ENCODE measurements around the gene DDB1.

DNA sequence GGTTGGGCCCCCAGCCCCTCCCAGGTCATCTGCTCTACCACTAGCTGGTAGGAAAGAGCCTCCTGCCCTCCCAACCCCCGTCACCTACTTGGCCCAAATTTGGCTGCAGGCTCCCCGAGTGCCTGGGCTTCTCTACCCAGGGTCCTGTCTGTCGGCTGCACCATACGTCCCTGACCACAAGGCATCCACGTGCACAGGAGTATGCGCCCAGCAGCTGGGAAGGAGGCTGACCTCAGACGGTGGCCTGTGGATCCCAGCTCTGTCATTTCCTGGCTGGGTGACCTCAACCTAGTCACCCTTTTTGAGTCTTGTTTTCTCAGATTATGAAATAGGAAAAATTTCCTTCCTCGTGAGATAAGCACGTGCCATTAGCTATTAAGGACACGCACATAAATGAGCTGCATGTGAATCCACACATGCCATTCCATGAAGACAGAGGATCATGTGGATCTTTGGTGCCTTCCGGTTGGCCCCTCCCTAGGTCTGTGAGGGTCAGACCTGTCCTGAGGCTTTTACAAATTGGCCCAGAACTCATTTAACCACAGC is 15.1 kb upstream of the DDB1 start:
- TF ChIP-seq, protein P1, sequence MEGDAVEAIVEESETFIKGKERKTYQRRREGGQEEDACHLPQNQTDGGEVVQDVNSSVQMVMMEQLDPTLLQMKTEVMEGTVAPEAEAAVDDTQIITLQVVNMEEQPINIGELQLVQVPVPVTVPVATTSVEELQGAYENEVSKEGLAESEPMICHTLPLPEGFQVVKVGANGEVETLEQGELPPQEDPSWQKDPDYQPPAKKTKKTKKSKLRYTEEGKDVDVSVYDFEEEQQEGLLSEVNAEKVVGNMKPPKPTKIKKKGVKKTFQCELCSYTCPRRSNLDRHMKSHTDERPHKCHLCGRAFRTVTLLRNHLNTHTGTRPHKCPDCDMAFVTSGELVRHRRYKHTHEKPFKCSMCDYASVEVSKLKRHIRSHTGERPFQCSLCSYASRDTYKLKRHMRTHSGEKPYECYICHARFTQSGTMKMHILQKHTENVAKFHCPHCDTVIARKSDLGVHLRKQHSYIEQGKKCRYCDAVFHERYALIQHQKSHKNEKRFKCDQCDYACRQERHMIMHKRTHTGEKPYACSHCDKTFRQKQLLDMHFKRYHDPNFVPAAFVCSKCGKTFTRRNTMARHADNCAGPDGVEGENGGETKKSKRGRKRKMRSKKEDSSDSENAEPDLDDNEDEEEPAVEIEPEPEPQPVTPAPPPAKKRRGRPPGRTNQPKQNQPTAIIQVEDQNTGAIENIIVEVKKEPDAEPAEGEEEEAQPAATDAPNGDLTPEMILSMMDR (IDR thresholded peaks at IDR 0.05): peak in 4 of 6 experiments; percentile 18 to 55 (median 32)
- peak in 1 of 2 donors; percentile 44 for TF ChIP-seq POLR2A (IDR thresholded peaks at IDR 0.05)

Measured in adrenal gland (tissue), 5 donors.